ENCODE results near the gene CLK2.
"Not testable (repeated sequence)": the region's sequence is repeated elsewhere in the genome, so short reads cannot be mapped to it uniquely, and the experiment has no call there.

GRCh38 chr1:155291006-155291405 is 17.7 kb upstream of the CLK2 start:
- TF ChIP-seq CTCF (IDR thresholded peaks at IDR 0.05); POLR2A (IDR thresholded peaks at IDR 0.05; ENCODE audit: low read depth): not testable (repeated sequence)

All from esophagus muscularis mucosa (tissue), 3 donors.